ENCODE results near the gene RTBDN.

Gene RTBDN

DNA sequence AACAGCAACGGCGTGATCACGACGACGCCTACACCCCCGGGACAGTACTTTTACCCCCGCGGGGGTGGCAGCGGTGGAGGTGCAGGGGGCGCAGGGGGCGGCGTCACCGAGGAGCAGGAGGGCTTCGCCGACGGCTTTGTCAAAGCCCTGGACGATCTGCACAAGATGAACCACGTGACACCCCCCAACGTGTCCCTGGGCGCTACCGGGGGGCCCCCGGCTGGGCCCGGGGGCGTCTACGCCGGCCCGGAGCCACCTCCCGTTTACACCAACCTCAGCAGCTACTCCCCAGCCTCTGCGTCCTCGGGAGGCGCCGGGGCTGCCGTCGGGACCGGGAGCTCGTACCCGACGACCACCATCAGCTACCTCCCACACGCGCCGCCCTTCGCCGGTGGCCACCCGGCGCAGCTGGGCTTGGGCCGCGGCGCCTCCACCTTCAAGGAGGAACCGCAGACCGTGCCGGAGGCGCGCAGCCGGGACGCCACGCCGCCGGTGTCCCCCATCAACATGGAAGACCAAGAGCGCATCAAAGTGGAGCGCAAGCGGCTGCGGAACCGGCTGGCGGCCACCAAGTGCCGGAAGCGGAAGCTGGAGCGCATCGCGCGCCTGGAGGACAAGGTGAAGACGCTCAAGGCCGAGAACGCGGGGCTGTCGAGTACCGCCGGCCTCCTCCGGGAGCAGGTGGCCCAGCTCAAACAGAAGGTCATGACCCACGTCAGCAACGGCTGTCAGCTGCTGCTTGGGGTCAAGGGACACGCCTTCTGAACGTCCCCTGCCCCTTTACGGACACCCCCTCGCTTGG lies 42.1 kb downstream of the RTBDN start:
- DNase-seq (ENCODE audit: low read depth), result peak; percentile 79

DNA sequence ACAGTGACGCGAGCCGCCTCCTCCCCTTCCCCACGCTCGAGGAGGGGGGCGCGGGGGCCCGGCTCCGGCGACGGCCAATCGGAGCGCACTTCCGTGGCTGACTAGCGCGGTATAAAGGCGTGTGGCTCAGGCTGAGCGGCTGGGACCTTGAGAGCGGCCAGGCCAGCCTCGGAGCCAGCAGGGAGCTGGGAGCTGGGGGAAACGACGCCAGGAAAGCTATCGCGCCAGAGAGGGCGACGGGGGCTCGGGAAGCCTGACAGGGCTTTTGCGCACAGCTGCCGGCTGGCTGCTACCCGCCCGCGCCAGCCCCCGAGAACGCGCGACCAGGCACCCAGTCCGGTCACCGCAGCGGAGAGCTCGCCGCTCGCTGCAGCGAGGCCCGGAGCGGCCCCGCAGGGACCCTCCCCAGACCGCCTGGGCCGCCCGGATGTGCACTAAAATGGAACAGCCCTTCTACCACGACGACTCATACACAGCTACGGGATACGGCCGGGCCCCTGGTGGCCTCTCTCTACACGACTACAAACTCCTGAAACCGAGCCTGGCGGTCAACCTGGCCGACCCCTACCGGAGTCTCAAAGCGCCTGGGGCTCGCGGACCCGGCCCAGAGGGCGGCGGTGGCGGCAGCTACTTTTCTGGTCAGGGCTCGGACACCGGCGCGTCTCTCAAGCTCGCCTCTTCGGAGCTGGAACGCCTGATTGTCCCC lies 42.9 kb downstream of the RTBDN start, which contains the start of gene JUNB:
Gene JUNB, plus strand, starts transcription at position 142 of the 706 bp plus-strand sequence. Its CDS starts 286 bp downstream, at position 428.
- peak; percentile 97 for DNase-seq (ENCODE audit: low read depth)

DNA sequence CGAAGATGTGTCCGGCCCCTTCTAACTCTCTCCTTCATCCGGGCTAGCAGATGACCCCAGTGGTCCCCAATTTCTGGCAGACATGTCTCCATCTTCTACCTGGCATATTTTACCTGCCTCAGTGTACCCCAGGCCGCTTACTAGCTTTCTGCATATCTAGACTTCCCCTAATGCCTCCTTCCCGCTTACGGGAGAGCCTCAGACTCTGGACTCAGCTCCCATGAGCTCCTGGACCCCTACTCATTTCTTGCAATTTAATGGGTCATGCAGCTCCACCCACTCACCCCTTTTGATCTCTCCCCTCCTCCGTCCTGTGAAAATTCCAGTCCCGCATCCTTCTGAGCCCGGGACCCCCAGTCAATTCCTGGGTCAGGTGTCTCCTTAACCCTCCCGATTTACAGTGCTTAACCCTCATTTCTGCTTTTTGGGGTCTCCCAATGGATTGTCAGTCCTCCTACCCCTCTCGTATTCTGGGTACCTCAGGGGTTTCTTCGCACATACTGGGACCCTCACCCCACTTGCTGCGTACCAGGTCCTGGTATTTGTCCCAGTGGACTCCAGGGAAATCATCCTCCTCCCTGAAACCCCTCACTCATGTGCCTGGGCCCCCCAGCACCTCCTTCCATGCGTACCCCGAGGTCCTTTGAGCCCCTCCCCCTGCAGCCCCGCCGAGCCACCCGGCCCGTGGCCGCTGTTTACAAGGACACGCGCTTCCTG lies 43.6 kb downstream of the RTBDN start:
- DNase-seq (ENCODE audit: low read depth), result peak; percentile 27

DNA sequence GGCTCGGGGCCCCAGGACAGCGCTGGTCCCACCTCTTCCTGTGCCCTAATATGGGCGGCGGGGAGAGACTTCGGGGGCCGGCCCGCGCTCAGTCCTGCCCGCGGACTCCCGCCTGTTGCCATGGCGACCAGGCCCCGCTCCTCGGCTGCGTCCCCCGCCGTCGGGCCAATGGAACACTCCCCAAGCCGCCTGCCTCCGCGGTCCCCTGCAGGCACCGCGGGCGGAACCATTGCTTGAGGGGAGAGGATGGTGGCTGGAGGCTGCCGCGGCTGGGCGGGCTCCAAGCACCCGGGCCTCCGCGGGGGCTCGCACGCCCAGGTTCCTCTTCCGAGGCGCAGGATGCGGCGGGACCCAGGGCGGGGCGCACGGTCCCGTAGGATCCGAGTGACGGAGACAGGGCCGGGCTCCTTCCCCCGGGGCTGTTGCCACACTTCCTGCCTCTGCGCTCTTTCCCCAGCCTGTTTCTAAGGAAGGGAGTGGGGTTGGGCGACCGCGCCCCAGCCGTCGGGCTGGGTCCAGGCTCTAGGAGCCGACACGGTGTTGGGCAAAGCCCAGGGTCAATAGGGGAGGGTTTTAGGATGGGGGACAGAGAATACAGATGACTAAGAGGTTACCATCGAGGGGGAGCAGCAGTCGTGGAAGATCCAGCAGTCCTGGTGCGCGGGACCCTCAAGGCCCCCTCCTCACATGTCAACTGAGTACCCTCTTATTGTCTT lies 44.3 kb downstream of the RTBDN start:
- peak; percentile 96 for DNase-seq (ENCODE audit: low read depth)

DNA sequence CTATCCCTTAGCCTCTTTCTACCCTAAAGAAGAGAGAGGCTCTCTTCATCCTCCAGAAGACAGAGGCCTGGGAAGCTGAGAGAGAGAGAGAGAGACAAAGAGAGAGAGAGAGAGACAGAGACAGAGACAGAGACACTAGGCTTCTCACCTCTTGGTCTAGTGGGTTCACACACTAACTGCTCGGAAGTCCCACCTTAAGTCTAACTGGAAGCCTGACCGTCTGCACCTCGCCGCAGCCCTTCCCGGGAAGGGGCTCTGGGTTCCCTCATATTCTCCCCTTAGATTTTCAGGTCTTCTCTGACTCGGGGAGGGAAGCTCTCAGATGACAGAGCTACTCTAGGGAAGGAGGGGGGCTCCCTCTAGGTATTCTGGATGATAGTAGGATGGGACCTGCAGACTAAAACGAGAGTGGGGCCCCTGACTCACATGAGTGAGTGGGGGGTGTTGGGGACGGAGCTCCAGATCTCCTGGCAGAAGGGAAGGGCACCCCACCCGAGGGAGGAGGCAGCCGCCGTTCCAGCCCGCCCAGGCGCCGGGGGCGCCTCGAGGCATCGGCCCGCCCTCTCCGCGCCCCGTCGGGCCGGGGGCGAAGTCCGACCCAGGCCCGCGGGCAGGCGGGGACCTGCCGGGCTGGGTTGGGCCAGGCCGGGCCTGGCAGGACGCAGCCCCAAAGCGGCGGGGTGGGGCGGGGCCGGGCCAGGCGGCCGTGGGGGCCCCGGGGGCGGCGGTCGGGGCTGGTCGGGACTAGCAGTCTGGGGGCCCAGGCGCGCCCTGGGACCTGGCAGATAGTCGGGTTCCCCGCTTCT lies 45.1 kb downstream of the RTBDN start:
- DNase-seq (ENCODE audit: low read depth), result peak; percentile 56

DNA sequence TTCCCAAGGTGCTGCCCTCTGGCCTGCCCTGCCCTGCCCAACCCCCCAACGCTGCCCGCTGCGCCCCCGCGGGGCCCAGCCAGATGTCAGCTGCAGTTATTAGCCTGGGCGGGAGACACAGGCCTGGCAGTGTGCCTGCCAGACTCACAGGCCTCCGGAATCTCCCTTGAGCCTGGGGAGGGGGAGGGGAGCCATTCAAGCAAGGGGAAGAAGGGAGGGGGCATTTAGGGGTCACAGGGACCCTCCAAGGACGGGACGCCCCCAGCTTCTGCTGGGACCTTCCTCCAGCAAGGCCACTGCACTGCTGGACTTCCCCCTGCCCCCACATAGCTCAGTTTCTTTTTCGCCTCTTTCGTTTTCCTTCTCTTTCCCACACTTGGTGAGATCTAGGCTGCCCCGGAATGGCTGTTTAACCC lies 45.7 kb downstream of the RTBDN start:
- peak; percentile 74 for DNase-seq (ENCODE audit: low read depth)

DNA sequence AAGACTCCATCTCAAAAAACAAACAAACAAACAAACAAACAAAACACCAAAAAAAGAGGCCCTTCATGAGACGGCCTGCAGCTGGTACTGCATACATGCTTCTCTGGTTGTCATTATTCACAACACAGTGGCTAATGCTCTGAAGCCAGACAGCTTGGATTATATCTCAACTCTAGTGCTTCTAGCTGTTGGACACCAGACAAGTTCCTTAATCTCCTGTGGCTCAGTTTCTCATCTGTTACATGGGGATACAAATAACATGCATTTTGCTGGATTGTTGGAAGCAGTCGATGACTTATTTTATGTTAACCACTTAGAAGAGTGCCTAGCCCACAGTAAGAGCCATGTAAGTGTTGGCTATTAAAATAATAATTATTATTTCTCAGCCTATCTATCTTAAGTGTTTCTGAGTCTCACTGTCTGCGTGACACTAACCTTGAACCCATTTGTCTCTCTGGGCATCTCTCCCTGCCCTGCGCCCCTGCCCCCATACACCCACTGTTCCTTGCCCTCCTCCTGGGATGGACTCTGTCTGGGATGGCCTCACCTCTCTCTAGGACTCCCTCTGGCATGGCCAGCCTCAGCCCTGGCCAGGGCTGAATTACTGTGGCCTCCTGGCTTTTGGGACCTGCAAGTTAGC lies 46.2 kb downstream of the RTBDN start:
- no peak for DNase-seq (ENCODE audit: low read depth)

DNA sequence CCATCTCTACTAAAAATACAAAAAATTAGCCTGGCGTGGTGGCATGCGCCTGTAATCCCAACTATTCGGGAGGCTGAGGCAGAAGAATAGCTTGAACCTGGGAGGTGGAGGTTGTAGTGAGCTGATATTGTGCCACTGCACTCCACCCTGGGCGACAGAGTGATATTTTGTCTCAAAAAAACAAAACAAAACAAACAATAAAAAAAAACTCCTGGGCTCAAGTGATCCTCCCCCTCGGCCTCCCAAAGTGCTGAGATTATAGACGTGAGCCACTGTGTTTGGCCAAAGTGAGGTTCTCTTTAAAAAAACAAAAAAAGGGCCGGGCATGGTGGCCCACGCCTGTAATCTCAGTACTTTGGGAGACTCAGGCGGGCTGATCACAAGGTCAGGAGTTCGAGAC lies 46.9 kb downstream of the RTBDN start:
- DNase-seq (ENCODE audit: low read depth), result no peak

DNA sequence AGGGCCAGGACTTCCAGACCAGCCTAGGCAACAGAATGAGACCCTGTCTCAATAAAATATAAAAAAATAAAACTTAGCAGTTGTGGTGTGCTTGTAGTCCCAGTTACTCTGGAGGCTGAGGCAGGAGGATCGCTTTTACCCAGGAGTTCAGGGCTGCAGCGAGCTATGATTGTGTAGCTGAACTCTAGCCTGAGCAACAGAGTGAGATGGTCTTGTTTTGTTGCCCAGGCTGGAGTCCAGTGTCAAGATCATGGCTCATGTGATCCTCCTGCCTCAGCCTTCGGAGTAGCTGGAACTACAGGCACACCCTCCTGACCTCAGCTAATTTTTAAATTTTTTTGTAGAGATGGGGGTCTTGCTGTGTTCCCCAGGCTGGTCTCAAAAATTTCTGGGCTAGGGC lies 47.4 kb downstream of the RTBDN start:
- no peak for DNase-seq (ENCODE audit: low read depth)

DNA sequence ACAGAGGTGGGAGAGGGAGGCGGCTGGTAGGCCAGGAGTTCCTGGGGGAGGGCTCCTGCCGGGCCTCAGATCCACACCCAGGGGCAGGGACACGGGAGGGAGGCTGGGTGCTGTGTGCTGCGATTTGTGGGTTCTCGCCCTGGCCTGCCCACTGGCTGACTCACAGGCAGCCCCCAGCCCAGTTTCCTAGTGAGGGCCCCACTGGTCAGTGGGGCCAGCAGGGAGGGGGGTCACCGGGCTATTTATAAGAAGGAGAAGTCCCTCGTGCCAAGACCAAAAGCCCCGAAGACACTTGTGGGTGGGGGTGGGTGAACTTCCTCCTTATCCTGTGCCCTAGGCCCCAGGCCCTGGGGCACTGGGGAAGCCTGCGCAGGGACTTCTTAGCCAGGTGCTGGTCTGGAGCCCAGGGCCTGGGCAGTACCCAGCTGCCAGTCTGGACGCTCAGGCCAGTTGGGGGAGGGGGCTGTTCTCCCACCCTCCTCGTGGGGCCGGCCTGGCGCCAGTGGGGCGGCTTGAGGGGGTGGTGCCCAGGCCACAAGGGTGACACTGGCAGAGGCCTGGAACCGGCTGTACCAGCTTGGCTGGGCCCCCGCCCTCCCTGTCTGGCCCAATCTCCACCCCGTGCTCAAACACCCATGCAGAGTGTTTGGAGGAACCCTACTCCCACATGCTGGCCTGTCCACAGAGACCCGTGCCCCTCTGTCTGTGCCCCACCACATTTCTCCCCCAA lies 48.1 kb downstream of the RTBDN start:
- no peak for DNase-seq (ENCODE audit: low read depth)

DNA sequence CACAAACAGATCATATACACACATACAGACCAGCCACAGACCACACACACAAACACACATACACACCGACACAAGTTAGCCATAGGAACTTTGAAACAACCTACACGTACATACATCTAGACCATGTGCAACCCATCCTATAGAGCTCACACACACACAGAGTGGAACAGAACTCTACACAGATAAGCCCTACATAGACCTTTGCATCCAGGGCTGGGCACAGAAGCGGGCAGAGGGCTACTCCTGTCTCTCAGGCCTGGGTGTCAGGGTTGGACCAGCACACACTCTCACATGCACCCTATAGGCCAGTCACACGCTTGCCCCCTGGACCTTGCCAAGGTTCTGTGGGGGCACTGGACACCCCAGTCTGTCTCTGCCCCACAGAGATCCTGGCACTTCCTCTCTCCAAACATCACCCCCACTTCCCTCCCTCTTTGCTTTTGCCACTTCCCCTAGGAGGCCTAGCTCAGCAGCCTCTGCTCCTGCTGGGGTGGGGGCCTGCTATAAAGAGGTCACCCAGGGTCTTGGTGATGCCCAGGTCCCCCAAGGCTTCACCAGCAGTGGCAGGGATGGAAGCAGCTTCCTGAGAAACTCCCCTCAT lies 48.8 kb downstream of the RTBDN start:
- DNase-seq (ENCODE audit: low read depth), result no peak

DNA sequence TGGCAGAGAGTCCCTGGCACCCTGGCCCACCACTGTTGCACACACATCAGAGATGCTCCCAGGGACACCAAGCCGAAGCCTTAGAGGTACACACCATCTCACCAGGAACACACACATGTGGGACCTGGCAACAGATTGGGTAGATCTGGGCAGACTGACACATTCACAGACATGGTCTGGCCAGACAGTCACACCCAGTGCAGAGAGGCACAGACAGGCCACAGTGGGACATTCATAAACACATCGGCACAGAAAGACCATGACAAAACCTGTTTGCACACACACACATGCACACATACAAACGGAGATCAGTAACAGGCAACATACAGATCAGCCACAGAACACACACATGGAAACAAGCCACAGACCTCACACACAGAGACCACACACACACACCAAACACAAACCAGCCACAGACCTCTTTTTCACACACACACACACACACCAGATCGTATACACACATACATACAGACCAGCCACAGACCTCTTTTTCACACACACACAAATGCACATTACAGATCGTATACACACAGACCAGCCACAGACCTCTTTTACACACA lies 49.4 kb downstream of the RTBDN start:
- DNase-seq (ENCODE audit: low read depth), result no peak

DNA sequence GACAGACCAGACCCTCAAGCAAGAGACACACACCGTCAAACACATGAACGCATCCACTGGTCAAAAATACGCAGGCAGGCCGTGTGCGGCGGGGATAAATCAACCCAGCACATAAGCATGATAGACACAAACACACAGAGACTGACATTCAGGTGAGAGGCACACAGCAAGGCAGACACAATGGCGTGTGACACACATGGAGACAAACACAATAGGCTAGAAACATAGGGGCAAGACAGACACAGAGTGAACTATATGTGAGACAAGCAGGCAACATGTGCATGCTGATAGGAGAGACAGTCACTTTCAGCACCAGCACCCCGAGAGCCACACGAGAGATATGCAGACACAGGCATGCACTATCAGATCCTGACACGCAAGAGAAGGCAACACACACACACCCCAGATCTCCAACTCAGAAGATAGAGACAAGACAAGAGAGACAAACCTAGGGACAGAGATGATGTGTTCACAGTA lies 49.9 kb downstream of the RTBDN start:
- peak; percentile 28 for DNase-seq (ENCODE audit: low read depth)

DNA sequence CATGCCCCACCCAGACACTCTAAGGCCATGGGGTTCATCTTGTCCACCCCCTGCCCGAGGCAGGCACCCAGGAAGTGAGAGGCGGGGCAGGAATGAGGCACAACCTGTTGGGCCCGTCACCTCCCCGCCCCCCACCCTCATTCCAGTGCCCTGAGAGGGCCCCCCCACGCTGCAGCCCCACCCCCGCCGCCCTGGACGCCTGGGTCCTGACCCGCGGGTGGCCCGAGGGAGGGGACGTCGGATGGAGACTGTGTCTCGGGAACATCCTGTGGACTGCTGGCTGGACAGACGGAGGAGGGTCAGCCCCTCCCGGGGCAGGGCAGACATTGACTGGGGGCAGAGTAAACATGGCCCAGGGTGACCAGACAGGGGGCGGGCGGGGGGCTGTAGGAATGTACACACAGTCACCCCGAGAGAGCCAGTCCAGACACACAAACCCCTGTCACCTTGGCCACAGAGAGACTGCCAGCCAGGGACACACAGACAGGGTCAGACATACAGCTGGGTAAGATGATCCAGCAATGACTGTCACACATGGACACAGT lies 50.5 kb downstream of the RTBDN start:
- DNase-seq (ENCODE audit: low read depth), result no peak

DNA sequence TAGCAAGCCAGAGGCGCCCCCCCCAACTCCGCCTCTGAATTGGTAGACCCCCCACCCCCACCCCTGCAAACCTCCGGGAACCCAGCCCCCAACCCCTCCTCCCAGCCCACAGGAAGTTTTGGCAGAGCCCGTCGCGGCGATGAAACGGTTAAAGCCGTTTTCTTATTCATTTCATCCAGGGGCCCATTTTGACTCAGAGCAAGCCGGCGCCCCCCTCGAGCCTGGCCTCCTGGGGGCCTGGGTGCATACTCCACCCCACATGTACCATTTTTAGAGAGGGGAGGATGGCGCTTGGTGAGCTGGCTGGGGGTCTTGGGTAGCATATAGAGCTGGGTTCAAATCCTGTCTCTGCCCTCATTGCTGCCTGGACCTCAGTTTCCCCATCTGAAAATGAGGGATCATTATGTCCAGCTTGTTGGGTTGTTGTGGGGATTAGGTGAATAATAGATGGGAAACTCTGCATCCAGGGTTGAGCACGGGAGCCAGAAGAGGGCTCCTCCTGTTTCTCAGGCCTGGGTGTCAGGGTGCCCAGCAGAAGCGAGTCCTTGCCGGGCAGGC lies 51.0 kb downstream of the RTBDN start:
- peak; percentile 53 for DNase-seq (ENCODE audit: low read depth)

DNA sequence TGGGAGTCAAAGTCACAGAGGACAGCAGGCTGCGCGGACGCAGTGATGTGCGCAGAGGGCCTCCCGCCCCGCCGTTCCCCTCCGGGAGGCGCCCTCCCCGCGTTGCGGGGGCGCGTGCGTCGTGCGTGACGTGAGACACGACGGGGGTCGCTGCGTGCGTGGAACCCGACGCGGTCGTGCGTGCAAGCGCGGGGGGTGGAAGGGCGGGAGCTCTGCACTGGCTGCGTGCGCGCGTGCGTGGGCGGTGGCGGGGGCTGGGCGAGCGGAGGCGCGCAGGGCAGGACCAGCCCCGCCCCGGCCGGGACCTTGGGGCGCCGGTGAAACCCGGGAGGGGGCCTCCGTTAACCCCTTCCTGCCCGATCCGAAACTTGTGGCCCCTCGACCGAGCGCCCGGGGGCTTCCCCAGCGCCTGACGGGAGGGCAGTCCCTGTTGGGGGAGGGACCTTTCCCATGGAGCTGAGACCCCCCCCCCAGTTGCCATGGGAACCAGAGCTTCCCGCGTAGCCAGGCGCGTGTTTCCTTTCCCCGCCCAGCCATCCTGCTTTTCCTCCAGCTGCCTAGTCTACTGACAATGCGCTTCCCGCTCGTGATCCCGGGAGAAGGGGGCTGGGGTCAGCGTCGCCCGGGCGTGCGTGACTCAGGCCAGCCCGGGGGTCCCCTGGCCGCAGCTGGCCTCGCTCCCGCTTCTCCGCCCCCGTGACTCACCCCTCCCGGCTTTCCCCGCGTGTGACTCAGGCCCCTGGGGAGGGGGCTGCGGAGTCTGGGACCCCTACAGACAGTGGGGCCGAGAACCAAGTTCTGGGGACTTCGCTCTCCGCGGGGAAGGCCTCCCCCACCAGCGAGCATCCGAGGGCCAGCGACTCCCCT lies 51.7 kb downstream of the RTBDN start:
- DNase-seq (ENCODE audit: low read depth), result peak; percentile 84

DNA sequence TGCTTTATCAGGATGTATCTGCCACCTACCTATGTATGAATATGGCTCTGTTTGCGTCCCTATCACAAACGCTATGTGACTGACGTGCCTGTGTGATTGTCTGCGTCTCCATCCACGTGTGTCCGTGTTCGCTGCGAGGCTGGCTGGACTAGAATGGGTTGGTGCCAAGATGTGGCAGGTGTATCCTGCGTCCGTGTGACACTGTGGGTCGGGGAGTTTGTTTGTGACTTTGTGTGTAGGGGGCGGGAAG lies 52.3 kb downstream of the RTBDN start:
- DNase-seq (ENCODE audit: low read depth), result no peak

Data from ELR (cell line).